CD4-positive, alpha-beta T cell (primary cell): Measurements from ENCODE around the gene AKNA. TPM values are rescaled to one million over a fixed set of nuclear protein-coding genes. Genes with fewer than 3 reads are reported as not detected.

Experiments used
- ATAC-seq: fragments of 200-7000 bp; cut with Tn5 transposase; one replicate; pipeline ENCODE4 v1.10.0; 2022; ENCODE audit warnings: mild to moderate bottlenecking; ENCODE audit not compliant: poor library complexity
- CTCF ChIA-PET: fragments of 350-600 bp; sonication (Branson Sonifier 250); formaldehyde crosslinking; loops from one replicate; lab custom pipeline; 2021; ENCODE audit warnings: antibody characterized with exemption, inconsistent platforms; lab: Charles Lee
- POLR2A ChIA-PET: fragments of 350-600 bp; sonication (Branson Sonifier 250); formaldehyde crosslinking; loops from one replicate; lab custom pipeline; 2021; ENCODE audit warnings: antibody characterized with exemption, inconsistent platforms; lab: Charles Lee
- DNase-seq, 14 experiments: peaks; one replicate each; pipeline ENCODE4 v3.0.0-alpha.2; 2013 to 2020; ENCODE audit warnings: mixed read lengths in 2 of 14
- H3K27ac ChIP-seq, 2 donors: one replicate each; pipeline versions ENCODE4 v1.5.1 to v1.7.0; 2013; ENCODE audit warnings: low read length in 2 of 2, low read depth in 1 of 2, mild to moderate bottlenecking in 1 of 2
- H3K27me3 ChIP-seq, 2 experiments: 1 replicate in 1 of 2; 2 replicates in 1 of 2; pipeline versions ENCODE4 v1.6.1 to v1.7.0; 2013; ENCODE audit warnings: low read length in 2 of 2, control low read depth in 1 of 2, mild to moderate bottlenecking in 1 of 2, moderate library complexity in 1 of 2; ENCODE audit not compliant: insufficient read depth in 2 of 2, control insufficient read depth in 1 of 2
- H3K36me3 ChIP-seq: one replicate; pipeline ENCODE4 v1.6.1; 2013; ENCODE audit warnings: low read length, control low read depth; ENCODE audit not compliant: insufficient read depth
- H3K4me1 ChIP-seq: one replicate; pipeline ENCODE4 v1.6.1; 2013; ENCODE audit warnings: low read length, control low read depth; ENCODE audit not compliant: insufficient read depth
- H3K4me3 ChIP-seq: one replicate; pipeline ENCODE4 v1.5.1; 2013; ENCODE audit warnings: mild to moderate bottlenecking, low read length, moderate library complexity
- H3K9me3 ChIP-seq, 2 experiments: 1 replicate in 1 of 2; 2 replicates in 1 of 2; pipeline versions ENCODE4 v1.6.1 to v1.7.0; 2013; ENCODE audit warnings: low read length in 2 of 2, mild to moderate bottlenecking in 2 of 2, control low read depth in 1 of 2, moderate library complexity in 1 of 2; ENCODE audit not compliant: control insufficient read depth in 1 of 2, insufficient read depth in 1 of 2
- H3K27ac Mint-ChIP-seq: one replicate; pipeline ENCODE4 v1.8.0; 2020; ENCODE audit warnings: mixed read lengths
- H3K27me3 Mint-ChIP-seq: one replicate; pipeline ENCODE4 v1.8.0; 2021; ENCODE audit warnings: mixed read lengths
- H3K36me3 Mint-ChIP-seq: one replicate; pipeline ENCODE4 v1.8.0; 2021; ENCODE audit warnings: low read depth, mixed read lengths
- H3K4me1 Mint-ChIP-seq: one replicate; pipeline ENCODE4 v1.8.0; 2021; ENCODE audit warnings: low read depth, mixed read lengths
- H3K4me3 Mint-ChIP-seq: one replicate; pipeline ENCODE4 v1.8.0; 2020; ENCODE audit warnings: mild to moderate bottlenecking, mixed read lengths
- H3K9me3 Mint-ChIP-seq: one replicate; pipeline ENCODE4 v1.8.0; 2020; ENCODE audit warnings: mixed read lengths
- intact Hi-C, 2 experiments: fragments of 100-400 bp; cut with DNase I in 1 of 2; cut with micrococcal nuclease in 1 of 2; formaldehyde crosslinking; loops; one replicate each; pipeline versions ENCODE4 v1.15.1 to v1.9.0; 2023 to 2025; cut with DNase I, micrococcal nuclease
- total RNA-seq, 174 experiments: library from RNA in 2 of 174; stranded (reverse) in 2 of 174; gene quantifications; one replicate each; pipeline ENCODE4 v1.2.3 and lab custom pipeline; 2021 to 2026
- TF ChIP-seq, protein P1 (sequence below): fragments of 200-600 bp; IDR thresholded peaks from one replicate; pipeline ENCODE4 v1.8.0; 2022; ENCODE audit warnings: antibody characterized with exemption, mild to moderate bottlenecking

The AKNA gene
- total RNA-seq, 2 experiments from 2014 or later = 247 to 258 TPM

- no peaks in the 10 kb centered on the region for H3K27me3 ChIP-seq
- DNase-seq = peak in 1 of 14 experiments; percentile 16
- Mint-ChIP-seq H3K27ac (peak overlapping the region; percentile 4), H3K4me1 (peaks cover 16% of the 10 kb centered on the region), H3K36me3 (no peaks in the 10 kb centered on the region), H3K9me3 (no peaks in the 10 kb centered on the region), H3K4me3 (no peak overlapping the region), H3K27me3 (no peaks in the 10 kb centered on the region)
- ChIA-PET CTCF (interaction anchor here (0.7 kb wide), 1 partner anchor 89 kb away, joined by 3 read pairs; no protein-coding TSS in a partner anchor), POLR2A (interaction anchor here (1.0 kb wide), 1 partner anchor 235 kb away, joined by 3 read pairs; no protein-coding TSS in a partner anchor)
- TF ChIP-seq, protein P1, sequence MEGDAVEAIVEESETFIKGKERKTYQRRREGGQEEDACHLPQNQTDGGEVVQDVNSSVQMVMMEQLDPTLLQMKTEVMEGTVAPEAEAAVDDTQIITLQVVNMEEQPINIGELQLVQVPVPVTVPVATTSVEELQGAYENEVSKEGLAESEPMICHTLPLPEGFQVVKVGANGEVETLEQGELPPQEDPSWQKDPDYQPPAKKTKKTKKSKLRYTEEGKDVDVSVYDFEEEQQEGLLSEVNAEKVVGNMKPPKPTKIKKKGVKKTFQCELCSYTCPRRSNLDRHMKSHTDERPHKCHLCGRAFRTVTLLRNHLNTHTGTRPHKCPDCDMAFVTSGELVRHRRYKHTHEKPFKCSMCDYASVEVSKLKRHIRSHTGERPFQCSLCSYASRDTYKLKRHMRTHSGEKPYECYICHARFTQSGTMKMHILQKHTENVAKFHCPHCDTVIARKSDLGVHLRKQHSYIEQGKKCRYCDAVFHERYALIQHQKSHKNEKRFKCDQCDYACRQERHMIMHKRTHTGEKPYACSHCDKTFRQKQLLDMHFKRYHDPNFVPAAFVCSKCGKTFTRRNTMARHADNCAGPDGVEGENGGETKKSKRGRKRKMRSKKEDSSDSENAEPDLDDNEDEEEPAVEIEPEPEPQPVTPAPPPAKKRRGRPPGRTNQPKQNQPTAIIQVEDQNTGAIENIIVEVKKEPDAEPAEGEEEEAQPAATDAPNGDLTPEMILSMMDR = no peak
- no peak overlapping the region for H3K27ac ChIP-seq
- no peaks in the 10 kb centered on the region for H3K36me3 ChIP-seq
- H3K9me3 ChIP-seq = no peaks in the 10 kb centered on the region
- intact Hi-C loops = no loop called here
- H3K4me3 ChIP-seq = no peak overlapping the region
- H3K4me1 ChIP-seq = peaks cover 14% of the 10 kb centered on the region
- ATAC-seq = no peak
Observed at GRCh38 chr9:114418053-114418452, 30.3 kb upstream of the AKNA start.

DNA sequence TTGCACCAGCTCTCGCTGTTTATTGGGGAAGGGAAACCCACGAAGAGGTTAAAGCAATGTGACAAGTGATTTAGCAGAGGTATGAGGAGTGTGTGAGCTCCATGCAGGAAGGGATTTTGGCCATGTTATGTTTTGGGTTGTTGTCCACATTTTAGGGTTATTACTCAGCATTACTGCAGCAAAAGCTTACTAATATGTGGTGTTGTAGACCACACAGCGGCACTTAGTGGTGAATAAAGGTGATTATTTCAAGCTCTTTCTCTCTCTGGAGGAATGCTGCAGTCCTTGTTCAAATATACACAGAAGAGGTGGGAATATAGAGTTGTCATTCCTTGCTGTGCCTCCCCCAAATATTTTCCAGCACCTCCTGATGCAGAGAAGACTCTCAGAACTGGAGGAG lies 29.7 kb upstream of the AKNA start:
- Mint-ChIP-seq H3K36me3 (no peaks in the 10 kb centered on the region), H3K4me3 (no peak overlapping the region)
- POLR2A ChIA-PET = interaction anchor here (1.0 kb wide), 1 partner anchor 236 kb away, joined by 3 read pairs; no protein-coding TSS in a partner anchor

DNA sequence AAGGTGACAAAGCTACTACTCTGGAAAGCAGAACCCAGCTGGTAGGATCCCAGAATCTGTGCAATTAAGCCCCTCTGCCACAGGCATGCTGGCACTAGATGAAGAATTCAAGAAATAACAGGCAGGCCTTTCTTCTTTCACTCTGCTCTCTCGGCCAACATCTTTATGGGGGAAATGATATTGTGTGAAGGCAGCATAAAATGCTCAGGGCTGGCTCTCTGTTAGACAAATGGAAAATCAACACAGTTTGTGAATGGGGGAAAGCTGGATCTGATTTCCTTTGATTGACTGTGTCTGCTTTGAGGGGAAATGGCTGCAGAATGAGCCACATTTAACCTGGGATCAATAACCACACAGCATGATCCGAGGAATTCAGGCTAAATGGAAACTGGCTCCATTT lies 29.1 kb upstream of the AKNA start:
- Histone ChIP-seq H3K36me3 (no peaks in the 10 kb centered on the region), H3K9me3 (no peaks in the 10 kb centered on the region), H3K27ac (no peak overlapping the region), H3K4me1 (peaks cover 14% of the 10 kb centered on the region), H3K4me3 (no peak overlapping the region), H3K27me3 (no peaks in the 10 kb centered on the region)
- intact Hi-C loops = no loop called here
- ChIA-PET POLR2A (interaction anchor here (1.0 kb wide), 1 partner anchor 236 kb away, joined by 3 read pairs; no protein-coding TSS in a partner anchor), CTCF (interaction anchor here (0.7 kb wide), 1 partner anchor 11 kb away, joined by 3 read pairs; no protein-coding TSS in a partner anchor)
- H3K4me1 Mint-ChIP-seq = peaks cover 16% of the 10 kb centered on the region
- H3K27ac Mint-ChIP-seq = no peak overlapping the region
- DNase-seq = no peak
- no peaks in the 10 kb centered on the region for H3K9me3 Mint-ChIP-seq
- no peaks in the 10 kb centered on the region for H3K36me3 Mint-ChIP-seq
- H3K4me3 Mint-ChIP-seq = no peak overlapping the region
- ATAC-seq = no peak
- no peaks in the 10 kb centered on the region for H3K27me3 Mint-ChIP-seq
- TF ChIP-seq, protein P1 = no peak

More for the DNA sequence above, 29.7 kb upstream of the AKNA start:
- ATAC-seq (no peak), DNase-seq (no peak)
- Histone ChIP-seq H3K36me3 (no peaks in the 10 kb centered on the region), H3K9me3 (no peaks in the 10 kb centered on the region), H3K27me3 (no peaks in the 10 kb centered on the region), H3K27ac (no peak overlapping the region), H3K4me3 (no peak overlapping the region), H3K4me1 (peaks cover 14% of the 10 kb centered on the region)
- H3K9me3 Mint-ChIP-seq = no peaks in the 10 kb centered on the region
- no peaks in the 10 kb centered on the region for H3K27me3 Mint-ChIP-seq
- CTCF ChIA-PET = interaction anchor here (0.7 kb wide), 2 partner anchors 12 to 90 kb away, joined by 3 read pairs; no protein-coding TSS in a partner anchor
- H3K27ac Mint-ChIP-seq = peak overlapping the region; percentile 4
- TF ChIP-seq, protein P1 = no peak
- peaks cover 16% of the 10 kb centered on the region for H3K4me1 Mint-ChIP-seq
- intact Hi-C loops = no loop called here
